Amniotic stem cell (primary cell): ENCODE data around the gene UPP1.
A peak's percentile ranks its signal among the peaks of the same experiment; 100 is the strongest.

Experiments used
- DNase-seq: peaks from one replicate; lab custom pipeline; 2025; lab: John Stamatoyannopoulos, UW

Gene UPP1

GRCh38 chr7:48085942-48086341, 3.1 kb upstream of the UPP1 start:
- no peak for DNase-seq

GRCh38 chr7:48087349-48087748, 1.7 kb upstream of the UPP1 start:
- DNase-seq: peak; percentile 37

- peak; percentile 30 for DNase-seq
These were observed 463 bp upstream of the UPP1 start for GRCh38 chr7:48088559-48089045.

GRCh38 chr7:48090095-48090805, 1.2 kb downstream of the UPP1 start:
- DNase-seq: no peak

GRCh38 chr7:48091506-48092433, 2.7 kb downstream of the UPP1 start:
- no peak for DNase-seq

GRCh38 chr7:48094861-48095293, 5.8 kb downstream of the UPP1 start:
- no peak for DNase-seq

GRCh38 chr7:48096273-48096672, 7.2 kb downstream of the UPP1 start:
- DNase-seq: no peak

GRCh38 chr7:48097521-48098231, 8.6 kb downstream of the UPP1 start:
- DNase-seq: no peak

- DNase-seq: no peak
These were observed 9.8 kb downstream of the UPP1 start for GRCh38 chr7:48098846-48099245.

GRCh38 chr7:48099781-48100180, 10.7 kb downstream of the UPP1 start:
- DNase-seq: no peak

- no peak for DNase-seq
These were observed 12.3 kb downstream of the UPP1 start for GRCh38 chr7:48101352-48101751.

GRCh38 chr7:48101968-48102367, 12.9 kb downstream of the UPP1 start:
- DNase-seq: no peak

GRCh38 chr7:48102530-48102929, 13.5 kb downstream of the UPP1 start:
- DNase-seq: no peak

GRCh38 chr7:48105045-48105444, 16.0 kb downstream of the UPP1 start:
- no peak for DNase-seq

GRCh38 chr7:48106906-48107659, 18.0 kb downstream of the UPP1 start:
- DNase-seq: no peak

GRCh38 chr7:48107926-48108472, 18.9 kb downstream of the UPP1 start:
- no peak for DNase-seq

- DNase-seq: no peak
These were observed 20.1 kb downstream of the UPP1 start for GRCh38 chr7:48108959-48109847.

GRCh38 chr7:48109848-48110663, 21.0 kb downstream of the UPP1 start:
- DNase-seq: no peak

- DNase-seq: no peak
These were observed 21.8 kb downstream of the UPP1 start for GRCh38 chr7:48110868-48111267.
